ENCODE data around the gene COL5A3.
"Not testable (repeated sequence)": the region's sequence is repeated elsewhere in the genome, so short reads cannot be mapped to it uniquely, and the experiment has no call there.

COL5A3 gene

GRCh38 chr19:9940778-9941177 lies 69.5 kb downstream of the COL5A3 start:
- in situ Hi-C loops (cut with MboI; ENCODE audit: low sequenced_read_pairs), result loop anchor here (25.0 kb wide), 1 partner anchor 297 kb away; the partner anchor contains the start of gene S1PR2

- in situ Hi-C loops (cut with MboI; ENCODE audit: low sequenced_read_pairs), result loop anchor here (25.0 kb wide), 1 partner anchor 298 kb away; the partner anchor contains the start of gene S1PR2
These were observed 70.9 kb downstream of the COL5A3 start for GRCh38 chr19:9939301-9939913.

- in situ Hi-C loops (cut with MboI; ENCODE audit: low sequenced_read_pairs), result loop anchor here (25.0 kb wide), 1 partner anchor 300 kb away; the partner anchor contains the start of gene S1PR2
These were observed 73.3 kb downstream of the COL5A3 start for GRCh38 chr19:9937001-9937411.

GRCh38 chr19:9936326-9937000 lies 73.8 kb downstream of the COL5A3 start, which contains the start of gene OLFM2:
Gene OLFM2, minus strand, starts transcription at chr19:9936515. Its CDS starts 149 bp downstream, at chr19:9936366.
- in situ Hi-C loops (cut with MboI; ENCODE audit: low sequenced_read_pairs), result loop anchor here (25.0 kb wide), 1 partner anchor 301 kb away; the partner anchor contains the start of gene S1PR2

GRCh38 chr19:9935506-9936325 lies 74.6 kb downstream of the COL5A3 start:
- in situ Hi-C loops (cut with MboI; ENCODE audit: low sequenced_read_pairs), result loop anchor here (25.0 kb wide), 1 partner anchor 302 kb away; the partner anchor contains the start of gene S1PR2

- in situ Hi-C loops (cut with MboI; ENCODE audit: low sequenced_read_pairs), result loop anchor here (25.0 kb wide), 1 partner anchor 303 kb away; the partner anchor contains the start of gene S1PR2
These were observed 76.0 kb downstream of the COL5A3 start for GRCh38 chr19:9934132-9934950.

- in situ Hi-C loops (cut with MboI; ENCODE audit: low sequenced_read_pairs), result loop anchor here (25.0 kb wide), 1 partner anchor 304 kb away; the partner anchor contains the start of gene S1PR2
These were observed 77.5 kb downstream of the COL5A3 start for GRCh38 chr19:9932835-9933234.

GRCh38 chr19:9931629-9932028 lies 78.7 kb downstream of the COL5A3 start:
- in situ Hi-C loops (cut with MboI; ENCODE audit: low sequenced_read_pairs), result loop anchor here (25.0 kb wide), 1 partner anchor 306 kb away; the partner anchor contains the start of gene S1PR2

- in situ Hi-C loops (cut with MboI; ENCODE audit: low sequenced_read_pairs), result no loop called here
These were observed 86.9 kb downstream of the COL5A3 start for GRCh38 chr19:9923440-9923839.

GRCh38 chr19:9922782-9923379 lies 87.4 kb downstream of the COL5A3 start:
- in situ Hi-C loops (cut with MboI; ENCODE audit: low sequenced_read_pairs), result not testable (repeated sequence)

GRCh38 chr19:9917321-9917720 lies 93.0 kb downstream of the COL5A3 start:
- in situ Hi-C loops (cut with MboI; ENCODE audit: low sequenced_read_pairs), result no loop called here

GRCh38 chr19:9916719-9917118 lies 93.6 kb downstream of the COL5A3 start:
- in situ Hi-C loops (cut with MboI; ENCODE audit: low sequenced_read_pairs), result no loop called here

- in situ Hi-C loops (cut with MboI; ENCODE audit: low sequenced_read_pairs), result no loop called here
These were observed 95.7 kb downstream of the COL5A3 start for GRCh38 chr19:9914315-9915207.

GRCh38 chr19:9914001-9914314 lies 96.3 kb downstream of the COL5A3 start:
- in situ Hi-C loops (cut with MboI; ENCODE audit: low sequenced_read_pairs), result no loop called here

- in situ Hi-C loops (cut with MboI; ENCODE audit: low sequenced_read_pairs), result no loop called here
These were observed 96.9 kb downstream of the COL5A3 start for GRCh38 chr19:9913237-9914000.

- in situ Hi-C loops (cut with MboI; ENCODE audit: low sequenced_read_pairs), result no loop called here
These were observed 97.6 kb downstream of the COL5A3 start for GRCh38 chr19:9912551-9913236.

- in situ Hi-C loops (cut with MboI; ENCODE audit: low sequenced_read_pairs), result no loop called here
These were observed 98.6 kb downstream of the COL5A3 start for GRCh38 chr19:9911524-9912185.
